H1 (cell line): ENCODE results near the gene MCMBP. TPM values are rescaled to one million over a fixed set of nuclear protein-coding genes. Genes with fewer than 3 reads are reported as not detected.

Source experiments
- CTCF ChIA-PET: fragments of 300-600 bp; sonication (Branson Sonifier 250); formaldehyde crosslinking; loops from one replicate; lab custom pipeline; 2021; ENCODE audit not compliant: partially characterized antibody; lab: Charles Lee
- POLR2A ChIA-PET: fragments of 300-600 bp; sonication (Branson Sonifier 250); formaldehyde crosslinking; loops from one replicate; lab custom pipeline; 2021; ENCODE audit warnings: inconsistent platforms; ENCODE audit not compliant: partially characterized antibody; lab: Charles Lee
- DNase-seq, 2 experiments: peaks; one replicate each; pipeline versions ENCODE4 v3.0.0 to v3.0.0-alpha.2; 2010 to 2022; ENCODE audit warnings: low spot score in 2 of 2, low read depth in 1 of 2, mixed read lengths in 1 of 2
- FAIRE-seq: peaks from 2 replicates; lab custom pipeline; 2011; peaks lifted over from hg19 to GRCh38; lab: Jason Lieb, UNC
- H2AFZ ChIP-seq: 2 replicates; pipeline ENCODE4 v1.8.1; 2012; ENCODE audit warnings: low read length, inconsistent platforms
- H2AK5ac ChIP-seq: 2 replicates; pipeline ENCODE4 v1.6.1; 2013; ENCODE audit warnings: low read depth, low read length
- H2BK120ac ChIP-seq: replicated peaks from 2 replicates; pipeline ENCODE3; 2013; ENCODE audit warnings: low read depth, low read length, inconsistent platforms
- H2BK12ac ChIP-seq: 2 replicates; pipeline ENCODE4 v1.6.1; 2013; ENCODE audit warnings: low read depth, low read length
- H2BK15ac ChIP-seq: 2 replicates; pipeline ENCODE4 v1.6.1; 2013; ENCODE audit warnings: low read length
- H2BK20ac ChIP-seq: 2 replicates; pipeline ENCODE4 v1.6.1; 2013; ENCODE audit warnings: low read length
- H2BK5ac ChIP-seq: 2 replicates; pipeline ENCODE4 v1.6.1; 2013; ENCODE audit warnings: low read depth, low read length
- H3K14ac ChIP-seq: 2 replicates; pipeline ENCODE4 v1.6.1; 2013; ENCODE audit warnings: inconsistent platforms; ENCODE audit not compliant: insufficient read length
- H3K18ac ChIP-seq: 2 replicates; pipeline ENCODE4 v1.6.1; 2013; ENCODE audit warnings: low read length; ENCODE audit errors: extremely low read depth
- H3K23ac ChIP-seq: 2 replicates; pipeline ENCODE4 v1.6.1; 2013; ENCODE audit warnings: inconsistent platforms; ENCODE audit not compliant: insufficient read length
- H3K23me2 ChIP-seq: 2 replicates; pipeline ENCODE4 v1.6.1; 2013; ENCODE audit warnings: low read depth, low read length
- H3K27ac ChIP-seq: 2 replicates; pipeline ENCODE4 v1.6.1; 2011; ENCODE audit warnings: low read depth, low read length, inconsistent platforms
- H3K27me3 ChIP-seq, 4 experiments: replicated peaks in 1 of 4; 1 replicate in 1 of 4; 2 replicates in 3 of 4; pipeline versions ENCODE4 v1.6.1 to v1.8.1; 2011 to 2013; ENCODE audit warnings: low read length in 3 of 4, mild to moderate bottlenecking in 3 of 4, inconsistent platforms in 2 of 4, mixed read lengths in 2 of 4, moderate library complexity in 1 of 4; ENCODE audit not compliant: control insufficient read depth in 3 of 4, insufficient read depth in 3 of 4; ENCODE audit errors: extremely low read depth in 1 of 4
- H3K36me3 ChIP-seq, 4 experiments: 2 replicates each; pipeline versions ENCODE4 v1.6.1 to v1.8.1; 2011 to 2013; ENCODE audit warnings: mild to moderate bottlenecking in 4 of 4, low read length in 3 of 4, moderate library complexity in 2 of 4, control low read depth in 1 of 4, inconsistent platforms in 1 of 4; ENCODE audit not compliant: insufficient read depth in 4 of 4, control insufficient read depth in 2 of 4
- H3K4ac ChIP-seq: replicated peaks from 2 replicates; pipeline ENCODE3; 2013; ENCODE audit warnings: low read length, low read depth, mixed read lengths, inconsistent platforms; ENCODE audit not compliant: insufficient read length
- H3K4me1 ChIP-seq, 4 experiments: replicated peaks in 1 of 4; 1 replicate in 1 of 4; 2 replicates in 3 of 4; pipeline versions ENCODE4 v1.6.1 to v1.8.1; 2011 to 2013; ENCODE audit warnings: low read length in 3 of 4, inconsistent platforms in 2 of 4, mixed read lengths in 1 of 4; ENCODE audit not compliant: insufficient read depth in 4 of 4, control insufficient read depth in 3 of 4
- H3K4me2 ChIP-seq, 2 experiments: 2 replicates each; pipeline versions ENCODE4 v1.6.1 to v1.8.1; 2011 to 2013; ENCODE audit warnings: low read depth in 2 of 2, low read length in 2 of 2, control low read depth in 1 of 2, inconsistent platforms in 1 of 2, mild to moderate bottlenecking in 1 of 2; ENCODE audit not compliant: insufficient read depth in 1 of 2
- H3K4me3 ChIP-seq, 4 experiments: fragments of 200-600, 300-600 bp in 1 of 4; sonication (generic), shearing (Covaris generic), sonication (Bioruptor Twin) in 1 of 4; 2 replicates each; pipeline versions ENCODE4 v1.5.1 to v1.8.1; 2011 to 2016; ENCODE audit warnings: low read length in 4 of 4, low read depth in 3 of 4, control low read depth in 2 of 4, inconsistent platforms in 2 of 4, mild to moderate bottlenecking in 2 of 4, mixed read lengths in 1 of 4, moderate library complexity in 1 of 4; ENCODE audit not compliant: insufficient read depth in 2 of 4; ENCODE audit errors: extremely low read depth in 1 of 4
- H3K56ac ChIP-seq: replicated peaks from 2 replicates; pipeline ENCODE3; 2013; ENCODE audit warnings: low read depth, mild to moderate bottlenecking, mixed read lengths, low read length, inconsistent platforms; ENCODE audit not compliant: insufficient read length
- H3K79me1 ChIP-seq: 2 replicates; pipeline ENCODE4 v1.6.1; 2013; ENCODE audit warnings: low read depth, low read length, control low read depth
- H3K79me2 ChIP-seq, 2 experiments: 2 replicates each; pipeline versions ENCODE4 v1.6.1 to v1.8.1; 2012 to 2013; ENCODE audit warnings: low read length in 2 of 2, mild to moderate bottlenecking in 2 of 2, inconsistent platforms in 1 of 2; ENCODE audit not compliant: insufficient read depth in 2 of 2, control insufficient read depth in 1 of 2
- H3K9ac ChIP-seq, 4 experiments: replicated peaks in 1 of 4; 1 replicate in 1 of 4; 2 replicates in 3 of 4; pipeline versions ENCODE4 v1.6.1 to v1.8.1; 2011 to 2013; ENCODE audit warnings: low read depth in 3 of 4, low read length in 3 of 4, control low read depth in 2 of 4, mild to moderate bottlenecking in 2 of 4, moderate library complexity in 2 of 4, inconsistent platforms in 1 of 4; ENCODE audit errors: extremely low read depth in 1 of 4
- H3K9me3 ChIP-seq, 2 experiments: 2 replicates each; pipeline versions ENCODE4 v1.6.1 to v1.8.1; 2012 to 2013; ENCODE audit warnings: mild to moderate bottlenecking in 2 of 2, moderate library complexity in 2 of 2, control low read depth in 1 of 2, inconsistent platforms in 1 of 2, low read depth in 1 of 2, low read length in 1 of 2, mixed read lengths in 1 of 2; ENCODE audit not compliant: insufficient read depth in 2 of 2
- H4K20me1 ChIP-seq, 2 experiments: replicated peaks in 1 of 2; 2 replicates each; pipeline versions ENCODE3 to v1.8.1; 2011 to 2013; ENCODE audit warnings: inconsistent platforms in 2 of 2, low read length in 2 of 2, mild to moderate bottlenecking in 1 of 2; ENCODE audit not compliant: insufficient read depth in 2 of 2, control insufficient read depth in 1 of 2
- H4K5ac ChIP-seq: 2 replicates; pipeline ENCODE4 v1.6.1; 2013; ENCODE audit warnings: low read length, low read depth, mixed read lengths, inconsistent platforms; ENCODE audit not compliant: insufficient read length
- H4K8ac ChIP-seq: 2 replicates; pipeline ENCODE4 v1.8.0; 2013; ENCODE audit warnings: mild to moderate bottlenecking, moderate library complexity, low read length, inconsistent platforms; ENCODE audit not compliant: insufficient read depth; ENCODE audit errors: extremely low read depth
- H4K91ac ChIP-seq: replicated peaks from 2 replicates; pipeline ENCODE3; 2013; ENCODE audit warnings: low read length, mixed read lengths, inconsistent platforms; ENCODE audit not compliant: insufficient read length
- MAFK ChIP-seq: IDR thresholded peaks from 2 replicates; pipeline ENCODE4 v1.6.1; 2012; ENCODE audit warnings: low read depth, mild to moderate bottlenecking, improper control_type of control experiment, low read length
- SAP30 ChIP-seq: fragments of 300-600 bp; sonication (generic); IDR thresholded peaks from 2 replicates; pipeline ENCODE4 v1.7.1; 2012; ENCODE audit warnings: low read length, moderate library complexity, mild to moderate bottlenecking, inconsistent platforms; ENCODE audit not compliant: insufficient read depth, insufficient replicate concordance
- polyA plus RNA-seq, 7 experiments: library from polyadenylated mRNA; depleted of rRNA in 3 of 7; stranded (reverse) in 5 of 7; unstranded in 2 of 7; fragments of >200 nt in 5 of 7; fragments of 200-250 nt in 2 of 7; gene quantifications; 1 replicate in 5 of 7; 2 replicates in 1 of 7; 4 replicates in 1 of 7; pipeline versions ENCODE4 v1.2.1 to v1.2.3, GENCODE V29; 2011 to 2013; ENCODE audit warnings: missing spikeins in 2 of 7, mixed read lengths in 2 of 7
- total RNA-seq: library from RNA; stranded (reverse); fragmentation: NEBNext Ultra II Directional; extraction: Animal tissue kit (Norgen Biotek cat#: 25700); gene quantifications from 2 replicates; pipeline ENCODE4 v1.2.1, GENCODE V29; 2021

MCMBP gene
- total and polyA plus RNA-seq, 2 of the 8 experiments (the other 6 are each of a cell fraction or from before 2014, with no cell fraction given) = 67.3 to 81.7 TPM

GRCh38 chr10:119812684-119813083, 60.0 kb downstream of the MCMBP start:
- Histone ChIP-seq H3K18ac (no peak overlapping the region), H3K4ac (no peak overlapping the region), H3K27ac (no peak overlapping the region), H3K9me3 (no peaks in the 10 kb centered on the region), H3K23me2 (no peaks in the 10 kb centered on the region), H2BK120ac (no peak overlapping the region), H3K56ac (no peak overlapping the region), H3K79me1 (no peaks in the 10 kb centered on the region; the same call in 1 of the 2 replicates), H2AK5ac (no peak overlapping the region), H3K4me3 (no peak overlapping the region), H4K91ac (no peak overlapping the region), H3K14ac (no peak overlapping the region), H2AFZ (no peak overlapping the region), H3K9ac (no peak overlapping the region), H2BK20ac (no peak overlapping the region), H3K4me2 (no peak overlapping the region), H3K27me3 (no peaks in the 10 kb centered on the region), H4K8ac (no peak overlapping the region), H2BK5ac (no peak overlapping the region), H4K5ac (no peak overlapping the region), H2BK12ac (no peak overlapping the region), H3K79me2 (no peaks in the 10 kb centered on the region), H4K20me1 (no peaks in the 10 kb centered on the region), H3K23ac (no peak overlapping the region), H3K36me3 (peaks cover 0 to 6% (median 2%) of the 10 kb centered on the region in 4 experiments; a peak in 2 of 8 replicates), H3K4me1 (no peaks in the 10 kb centered on the region; a peak in 1 of 7 replicates), H2BK15ac (no peak overlapping the region)
- ChIA-PET CTCF (interaction anchor here (1.6 kb wide), 1 partner anchor 126 kb away, joined by 6 read pairs; no protein-coding TSS in a partner anchor), POLR2A (interaction anchor here (0.6 to 1.3 kb wide), 2 partner anchors 12 to 704 kb away, joined by 3 read pairs; no protein-coding TSS in a partner anchor)
- no peak for FAIRE-seq
- TF ChIP-seq MAFK = no peak
- TF ChIP-seq SAP30 = no peak
- no peak for DNase-seq
